Stimulated activated CD4-positive, alpha-beta T cell treated with anti-CD3 and anti-CD28 coated beads, Interleukin-15, amount 100 ng/mL, for 24 hours (primary cell): ENCODE data around the gene SLITRK2.

ENCODE experiments used
- DNase-seq: peaks from one replicate; pipeline ENCODE4 v3.0.0-alpha.2; 2020

The SLITRK2 gene

GRCh38 chrX:145861818-145862217 is 44.2 kb downstream of the SLITRK2 start:
- DNase-seq, result no peak

GRCh38 chrX:145865082-145865481 is 47.5 kb downstream of the SLITRK2 start:
- no peak for DNase-seq
